Right atrium auricular region (tissue), 2 donors: ENCODE measurements around the gene SEL1L2. TPM values are rescaled to one million over a fixed set of nuclear protein-coding genes. Genes with fewer than 3 reads are reported as not detected.
"Not testable (repeated sequence)": the region's sequence is repeated elsewhere in the genome, so short reads cannot be mapped to it uniquely, and the experiment has no call there.

Experiments used
- DNase-seq: peaks from one replicate; pipeline ENCODE4 v3.0.0-alpha.2; 2019; ENCODE audit warnings: low spot score
- H3K27ac ChIP-seq, 2 donors: fragments of 200-600 bp; sonication (generic); 1 replicate in 1 of 2; 2 replicates in 1 of 2; pipeline ENCODE4 v1.5.1; 2016 to 2019
- H3K27me3 ChIP-seq, 2 donors: fragments of 200-600 bp; sonication (generic); one replicate each; pipeline versions ENCODE4 v1.5.1 to v1.6.0; 2017 to 2019
- H3K36me3 ChIP-seq: fragments of 200-600 bp; sonication (generic); one replicate; pipeline ENCODE4 v1.5.1; 2016
- H3K4me1 ChIP-seq, 2 donors: fragments of 200-600 bp; sonication (generic); one replicate each; pipeline versions ENCODE4 v1.5.1 to v1.6.0; 2017 to 2019
- H3K4me3 ChIP-seq, 2 donors: fragments of 200-600 bp; sonication (generic); 1 replicate in 1 of 2; 2 replicates in 1 of 2; pipeline ENCODE4 v1.5.1; 2017 to 2019; ENCODE audit warnings: mild to moderate bottlenecking in 1 of 2, moderate library complexity in 1 of 2
- H3K9me3 ChIP-seq, 2 donors: fragments of 200-600 bp; sonication (generic); one replicate each; pipeline ENCODE4 v1.5.1; 2019
- CTCF ChIP-seq, 2 donors: fragments of 200-600 bp; sonication (generic); IDR thresholded peaks; one replicate each; pipeline ENCODE4 v1.5.1; 2019; ENCODE audit warnings: antibody characterized with exemption in 2 of 2
- total RNA-seq, 2 donors: library from RNA; depleted of rRNA; stranded (reverse); fragments of >200 nt; gene quantifications; one replicate each; pipeline ENCODE4 v1.1.0, GENCODE V29; 2016

SEL1L2 gene
- total RNA-seq, 2 donors from 2014 or later, result not detected

GRCh38 chr20:14009208-14009607, 18.8 kb upstream of the SEL1L2 start:
- H3K36me3 ChIP-seq, result no peaks in the 10 kb centered on the region
- H3K27me3 ChIP-seq, result no peaks in the 10 kb centered on the region
- H3K9me3 ChIP-seq, result peaks cover 0 to 11% of the 10 kb centered on the region in 2 donors
- no peak overlapping the region for H3K27ac ChIP-seq
- no peak for DNase-seq
- no peak overlapping the region for H3K4me3 ChIP-seq
- H3K4me1 ChIP-seq, result no peaks in the 10 kb centered on the region
- TF ChIP-seq CTCF (IDR thresholded peaks at IDR 0.05), result no peak

GRCh38 chr20:14005996-14006395, 15.6 kb upstream of the SEL1L2 start:
- no peak for DNase-seq
- no peaks in the 10 kb centered on the region for H3K4me1 ChIP-seq
- H3K4me3 ChIP-seq, result no peak overlapping the region
- H3K36me3 ChIP-seq, result no peaks in the 10 kb centered on the region
- H3K27ac ChIP-seq, result no peak overlapping the region
- TF ChIP-seq CTCF (IDR thresholded peaks at IDR 0.05), result no peak
- H3K27me3 ChIP-seq, result no peaks in the 10 kb centered on the region
- H3K9me3 ChIP-seq, result no peaks in the 10 kb centered on the region

DNA sequence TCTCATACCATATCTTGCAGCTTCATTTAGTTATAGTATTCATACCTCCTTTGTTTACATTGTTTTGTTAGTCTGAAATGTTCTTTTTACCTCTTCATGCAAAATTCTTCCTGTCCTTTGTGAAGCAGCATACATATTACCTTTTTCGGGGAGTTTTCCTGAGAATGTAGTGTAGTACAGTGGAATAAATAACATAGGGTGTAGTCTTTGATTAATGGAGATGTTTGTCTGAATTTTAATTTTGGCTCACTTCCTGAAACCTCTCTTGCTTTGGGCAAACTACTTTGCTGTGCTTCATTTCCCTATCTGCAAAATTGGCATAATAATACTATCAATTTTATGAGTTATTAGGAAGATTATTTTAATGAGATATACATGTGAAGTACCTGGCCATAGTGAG, 10.5 kb upstream of the SEL1L2 start:
- Histone ChIP-seq H3K36me3 (no peaks in the 10 kb centered on the region), H3K27me3 (no peaks in the 10 kb centered on the region), H3K27ac (no peak overlapping the region), H3K9me3 (no peaks in the 10 kb centered on the region), H3K4me1 (no peaks in the 10 kb centered on the region), H3K4me3 (no peak overlapping the region)
- TF ChIP-seq CTCF (IDR thresholded peaks at IDR 0.05), result no peak
- no peak for DNase-seq

DNA sequence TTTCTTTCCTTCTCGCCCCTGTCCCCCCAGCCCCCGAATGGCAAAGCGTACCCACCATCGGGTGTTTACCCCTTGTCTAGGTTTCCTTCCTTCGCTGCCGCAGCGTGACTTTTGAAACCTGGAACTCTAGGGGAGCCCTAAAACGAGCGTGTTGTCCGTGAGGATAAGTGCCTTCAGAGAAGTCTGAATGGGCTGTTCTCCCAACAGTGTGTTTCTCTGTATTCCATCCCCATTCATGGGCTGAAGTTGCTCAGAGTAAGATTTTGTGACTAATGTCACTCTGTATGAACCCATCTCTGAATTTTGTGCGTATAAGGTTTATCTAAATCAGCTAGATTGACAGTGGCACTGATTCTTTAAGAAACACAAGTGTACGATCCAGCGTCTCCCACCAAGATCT, 5.9 kb upstream of the SEL1L2 start:
- DNase-seq, result no peak
- Histone ChIP-seq H3K4me1 (no peaks in the 10 kb centered on the region), H3K27me3 (no peaks in the 10 kb centered on the region), H3K27ac (peak overlapping the region; percentile 68 to 79), H3K36me3 (no peaks in the 10 kb centered on the region), H3K9me3 (peaks cover 0 to 11% of the 10 kb centered on the region in 2 donors), H3K4me3 (peak overlapping the region; percentile 63 to 69)
- TF ChIP-seq CTCF (IDR thresholded peaks at IDR 0.05), result no peak

DNA sequence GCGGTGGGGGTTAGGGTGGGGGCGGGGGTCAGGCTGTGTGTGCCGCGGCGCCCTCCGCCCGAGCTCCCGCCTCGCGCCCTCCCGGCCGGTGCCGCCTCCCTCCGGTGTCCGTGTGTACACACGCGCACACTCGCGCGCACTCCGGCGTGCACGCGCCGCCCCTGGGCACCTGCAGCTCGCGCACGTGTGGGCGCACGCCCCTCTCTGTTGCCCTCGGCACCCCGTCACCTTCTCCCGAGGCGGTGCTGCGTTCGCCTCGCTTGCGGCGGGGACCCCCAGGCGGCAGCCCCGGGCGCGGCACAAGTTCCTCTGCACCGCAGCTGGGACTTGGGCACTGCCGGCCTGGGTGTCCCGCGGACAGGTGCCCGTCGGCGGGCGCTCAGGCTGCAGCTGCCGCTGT, 5.4 kb upstream of the SEL1L2 start:
- peak overlapping the region; percentile 68 to 79 for H3K27ac ChIP-seq
- H3K4me1 ChIP-seq, result no peaks in the 10 kb centered on the region
- no peak for DNase-seq
- H3K4me3 ChIP-seq, result peak overlapping the region; percentile 63 to 69
- no peak for TF ChIP-seq CTCF (IDR thresholded peaks at IDR 0.05)
- no peaks in the 10 kb centered on the region for H3K36me3 ChIP-seq
- H3K27me3 ChIP-seq, result no peaks in the 10 kb centered on the region
- peaks cover 0 to 11% of the 10 kb centered on the region in 2 donors for H3K9me3 ChIP-seq

GRCh38 chr20:13995086-13995665, 4.8 kb upstream of the SEL1L2 start, which contains the start of gene MACROD2:
Gene MACROD2, plus strand, starts transcription at chr20:13995516.
- Histone ChIP-seq H3K27me3 (no peaks in the 10 kb centered on the region), H3K4me1 (no peaks in the 10 kb centered on the region), H3K27ac (peak within 1 kb of the TSS; percentile 68 to 79), H3K9me3 (peaks cover 0 to 11% of the 10 kb centered on the region in 2 donors), H3K36me3 (no peaks in the 10 kb centered on the region), H3K4me3 (peak within 1 kb of the TSS; percentile 63 to 69)
- peak; percentile 84 for DNase-seq
- TF ChIP-seq CTCF (IDR thresholded peaks at IDR 0.05), result no peak

- not testable (repeated sequence) for H3K36me3 ChIP-seq
Observed at GRCh38 chr20:13991955-13992354, 1.5 kb upstream of the SEL1L2 start.

More at GRCh38 chr20:13991955-13992354, 1.5 kb upstream of the SEL1L2 start:
- H3K27me3 ChIP-seq, H3K4me3 ChIP-seq, H3K27ac ChIP-seq, H3K4me1 ChIP-seq, DNase-seq: not testable (repeated sequence)
- peaks cover 0 to 11% of the 10 kb centered on the region in 2 donors for H3K9me3 ChIP-seq
